Measurements from ENCODE around the gene EDAR. TPM values are rescaled to one million over a fixed set of nuclear protein-coding genes. Genes with fewer than 3 reads are reported as not detected.

EDAR gene
- total RNA-seq, 1 donor from 2014 or later, result 5.5 TPM

GRCh38 chr2:108986916-108987510 lies 2.0 kb downstream of the EDAR start:
- Mint-ChIP-seq H3K27me3 (ENCODE audit: low read depth) (peaks cover 5% of the 10 kb centered on the region), H3K36me3 (no peaks in the 10 kb centered on the region), H3K4me1 (peaks cover 35% of the 10 kb centered on the region), H3K4me3 (peak overlapping the region; percentile 30), H3K27ac (peak overlapping the region; percentile 16), H3K9me3 (no peaks in the 10 kb centered on the region)
- no peak for DNase-seq (ENCODE audit: low spot score in 2 of 2, unreplicated experiment in 2 of 2)
- TF ChIP-seq CTCF (IDR thresholded peaks at IDR 0.05; ENCODE audit: unreplicated experiment), result no peak

- no peaks in the 10 kb centered on the region for H3K36me3 Mint-ChIP-seq
- no peaks in the 10 kb centered on the region for H3K9me3 Mint-ChIP-seq
- no peak overlapping the region for H3K4me3 Mint-ChIP-seq
- DNase-seq (ENCODE audit: low spot score in 2 of 2, unreplicated experiment in 2 of 2), result no peak
- H3K27me3 Mint-ChIP-seq (ENCODE audit: low read depth), result peaks cover 5% of the 10 kb centered on the region
- no peak overlapping the region for H3K27ac Mint-ChIP-seq
- peaks cover 24% of the 10 kb centered on the region for H3K4me1 Mint-ChIP-seq
- no peak for TF ChIP-seq CTCF (IDR thresholded peaks at IDR 0.05; ENCODE audit: unreplicated experiment)
These were observed 5.4 kb downstream of the EDAR start for GRCh38 chr2:108983610-108984009.

GRCh38 chr2:108983061-108983460 lies 6.0 kb downstream of the EDAR start:
- no peaks in the 10 kb centered on the region for H3K9me3 Mint-ChIP-seq
- H3K27me3 Mint-ChIP-seq (ENCODE audit: low read depth), result peaks cover 5% of the 10 kb centered on the region
- TF ChIP-seq CTCF (IDR thresholded peaks at IDR 0.05; ENCODE audit: unreplicated experiment), result no peak

GRCh38 chr2:108982259-108982679 lies 6.8 kb downstream of the EDAR start:
- peaks cover 5% of the 10 kb centered on the region for H3K27me3 Mint-ChIP-seq (ENCODE audit: low read depth)
- DNase-seq (ENCODE audit: low spot score in 2 of 2, unreplicated experiment in 2 of 2), result no peak
- no peaks in the 10 kb centered on the region for H3K36me3 Mint-ChIP-seq
- no peak for TF ChIP-seq CTCF (IDR thresholded peaks at IDR 0.05; ENCODE audit: unreplicated experiment)
- peaks cover 13% of the 10 kb centered on the region for H3K4me1 Mint-ChIP-seq
- no peaks in the 10 kb centered on the region for H3K9me3 Mint-ChIP-seq
- no peak overlapping the region for H3K4me3 Mint-ChIP-seq
- H3K27ac Mint-ChIP-seq, result no peak overlapping the region

More at GRCh38 chr2:108983061-108983460, 6.0 kb downstream of the EDAR start:
- H3K27ac Mint-ChIP-seq, result no peak overlapping the region
- peaks cover 20% of the 10 kb centered on the region for H3K4me1 Mint-ChIP-seq
- no peaks in the 10 kb centered on the region for H3K36me3 Mint-ChIP-seq
- H3K4me3 Mint-ChIP-seq, result no peak overlapping the region
- no peak for DNase-seq (ENCODE audit: low spot score in 2 of 2, unreplicated experiment in 2 of 2)

- no peak for TF ChIP-seq CTCF (IDR thresholded peaks at IDR 0.05; ENCODE audit: unreplicated experiment)
- Mint-ChIP-seq H3K4me3 (no peak overlapping the region), H3K27me3 (ENCODE audit: low read depth) (peaks cover 5% of the 10 kb centered on the region), H3K27ac (no peak overlapping the region), H3K4me1 (peaks cover 8% of the 10 kb centered on the region), H3K36me3 (no peaks in the 10 kb centered on the region), H3K9me3 (no peaks in the 10 kb centered on the region)
- no peak for DNase-seq (ENCODE audit: low spot score in 2 of 2, unreplicated experiment in 2 of 2)
These were observed 7.2 kb downstream of the EDAR start for GRCh38 chr2:108981846-108982245.

GRCh38 chr2:108980076-108980475 lies 8.9 kb downstream of the EDAR start:
- no peak for DNase-seq (ENCODE audit: low spot score in 2 of 2, unreplicated experiment in 2 of 2)
- TF ChIP-seq CTCF (IDR thresholded peaks at IDR 0.05; ENCODE audit: unreplicated experiment), result no peak
- peaks cover 5% of the 10 kb centered on the region for H3K27me3 Mint-ChIP-seq (ENCODE audit: low read depth)
- H3K9me3 Mint-ChIP-seq, result no peaks in the 10 kb centered on the region
- no peak overlapping the region for H3K27ac Mint-ChIP-seq
- H3K4me3 Mint-ChIP-seq, result no peak overlapping the region
- H3K36me3 Mint-ChIP-seq, result no peaks in the 10 kb centered on the region
- H3K4me1 Mint-ChIP-seq, result peaks cover 5% of the 10 kb centered on the region

Data from mesothelial cell of epicardium (in vitro differentiated cells).